Activated CD4-positive, alpha-beta T cell treated with anti-CD3 and anti-CD28 coated beads, Interleukin-2, Interleukin-6, amounts not matched to agents 100 ng/mL and 50 ng/mL, durations not matched to agents 16 hours and 8 hours (primary cell): ENCODE results near the gene SLC27A5.
A peak's percentile ranks its signal among the peaks of the same experiment; 100 is the strongest.
"Not testable (repeated sequence)": the region's sequence is repeated elsewhere in the genome, so short reads cannot be mapped to it uniquely, and the experiment has no call there.

Experiments
- DNase-seq: peaks from one replicate; pipeline ENCODE4 v3.0.0-alpha.2; 2020

The SLC27A5 gene

DNA sequence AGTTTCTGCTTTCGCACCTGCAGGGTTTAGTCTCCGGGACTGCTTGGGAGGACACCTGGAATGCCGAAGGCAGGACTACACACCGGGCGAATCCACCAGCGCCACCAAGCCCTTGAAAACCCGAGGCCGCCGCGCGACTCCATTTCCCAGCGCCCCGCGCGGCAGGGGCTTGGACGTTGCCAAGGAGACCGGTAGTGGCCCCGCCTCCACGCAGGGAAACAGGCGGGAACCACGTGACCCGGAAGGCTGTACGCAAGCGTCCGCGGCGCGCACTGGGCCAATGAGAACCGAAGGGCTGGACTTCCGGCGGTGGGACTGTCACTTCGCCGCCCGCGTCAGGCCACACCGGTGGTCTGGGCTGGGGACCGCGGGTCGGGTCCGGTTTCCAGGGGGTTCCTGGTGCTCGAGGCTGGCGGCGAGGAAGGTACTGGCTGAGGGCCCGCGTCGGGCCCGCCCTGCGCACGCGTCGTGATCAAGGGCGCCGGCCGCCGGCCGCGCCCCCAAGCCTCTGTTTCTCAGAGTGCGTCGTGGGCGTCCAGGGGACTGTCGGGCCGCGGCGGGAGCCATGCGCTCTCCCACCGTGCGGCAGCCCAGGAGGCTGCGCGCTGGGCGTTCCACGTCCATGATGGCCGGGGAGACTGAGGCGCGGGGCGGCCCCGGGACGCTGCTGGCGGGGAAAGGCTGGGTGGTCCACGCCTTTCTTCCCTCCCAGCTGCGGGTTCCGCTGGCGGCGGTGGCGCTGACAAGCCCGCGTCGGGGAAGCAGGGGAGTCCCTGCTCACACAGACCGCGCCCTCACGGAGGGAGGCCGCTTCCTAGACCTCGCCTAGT lies 44.8 kb downstream of the SLC27A5 start, which contains the start of gene ZNF324:
Gene ZNF324, plus strand, starts transcription at position 321 of the 830 bp plus-strand sequence. CDS start 2,106 bp downstream, outside the sequence.
- DNase-seq, result peak; percentile 99

DNA sequence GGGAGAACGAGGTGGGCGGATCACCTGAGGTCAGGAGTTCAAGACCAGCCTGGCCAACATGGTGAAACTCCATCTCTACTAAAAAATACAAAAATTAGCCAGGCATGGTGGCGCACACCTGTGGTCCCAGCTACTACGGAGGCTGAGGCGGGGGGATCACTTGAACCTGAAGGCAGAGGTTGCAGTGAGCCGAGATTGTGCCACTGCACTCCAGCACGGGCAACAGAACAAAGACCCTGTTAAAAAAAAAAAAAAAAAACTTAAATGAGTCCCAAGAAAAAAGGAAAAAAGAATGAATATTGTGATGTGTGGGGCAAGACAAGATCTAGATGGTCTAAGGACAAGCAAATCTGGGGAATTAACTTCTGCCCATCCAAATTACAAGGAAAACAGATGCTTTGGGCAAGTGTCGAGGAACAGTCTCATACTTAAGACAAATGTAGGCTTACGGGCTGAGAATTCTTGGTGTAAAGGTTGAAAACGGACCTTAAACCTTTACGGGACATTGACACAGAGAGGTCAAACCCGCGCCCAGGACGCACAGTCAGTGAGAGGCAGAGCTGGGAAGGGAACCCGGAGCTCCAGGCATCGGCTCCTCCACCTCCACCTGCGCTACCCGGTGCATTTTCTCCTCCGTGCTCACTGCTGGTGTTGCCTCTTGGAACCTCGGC lies 45.6 kb downstream of the SLC27A5 start:
- DNase-seq, result no peak

DNA sequence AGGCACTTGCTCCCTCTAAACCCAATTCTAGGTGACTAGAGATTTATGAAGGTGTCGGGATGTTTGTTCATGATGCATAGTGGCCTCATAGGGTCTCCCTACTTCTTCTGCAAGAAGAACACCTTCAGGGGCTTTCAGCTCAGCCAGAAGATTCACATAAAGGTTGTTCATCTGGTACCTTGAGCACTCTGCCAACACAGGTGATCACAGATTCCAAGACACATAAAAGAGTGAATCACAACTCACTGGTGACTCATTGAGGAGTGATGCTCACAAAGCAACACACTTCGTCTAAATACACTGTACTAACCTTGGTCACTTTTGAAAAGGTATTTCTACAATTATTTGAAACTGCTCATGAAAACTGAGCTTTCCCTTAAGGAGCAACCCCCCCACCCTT lies 51.8 kb downstream of the SLC27A5 start:
- no peak for DNase-seq

DNA sequence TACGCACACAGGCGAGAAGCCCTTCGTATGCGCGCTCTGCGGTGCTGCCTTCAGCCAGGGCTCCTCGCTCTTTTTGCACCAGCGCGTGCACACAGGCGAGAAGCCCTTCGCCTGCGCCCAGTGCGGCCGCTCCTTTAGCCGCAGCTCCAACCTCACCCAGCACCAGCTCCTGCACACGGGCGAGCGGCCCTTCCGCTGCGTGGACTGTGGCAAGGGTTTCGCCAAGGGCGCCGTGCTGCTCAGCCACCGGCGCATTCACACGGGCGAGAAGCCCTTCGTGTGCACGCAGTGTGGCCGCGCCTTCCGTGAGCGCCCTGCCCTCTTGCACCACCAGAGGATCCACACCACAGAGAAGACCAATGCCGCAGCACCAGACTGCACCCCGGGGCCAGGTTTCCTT lies 55.7 kb downstream of the SLC27A5 start:
- no peak for DNase-seq

DNA sequence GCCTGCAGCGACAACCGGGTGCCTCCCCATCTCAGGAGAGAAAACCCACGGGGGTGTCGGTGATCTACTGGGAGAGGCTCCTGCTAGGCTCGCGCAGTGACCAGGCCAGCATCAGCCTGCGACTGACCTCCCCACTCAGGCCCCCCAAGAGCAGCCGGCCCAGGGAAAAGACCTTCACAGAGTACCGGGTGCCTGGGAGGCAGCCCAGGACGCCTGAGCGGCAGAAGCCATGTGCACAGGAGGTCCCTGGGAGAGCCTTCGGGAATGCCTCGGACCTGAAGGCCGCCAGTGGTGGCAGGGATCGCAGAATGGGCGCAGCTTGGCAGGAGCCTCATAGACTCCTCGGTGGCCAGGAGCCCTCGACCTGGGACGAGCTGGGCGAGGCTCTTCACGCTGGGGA lies 56.5 kb downstream of the SLC27A5 start:
- no peak for DNase-seq

DNA sequence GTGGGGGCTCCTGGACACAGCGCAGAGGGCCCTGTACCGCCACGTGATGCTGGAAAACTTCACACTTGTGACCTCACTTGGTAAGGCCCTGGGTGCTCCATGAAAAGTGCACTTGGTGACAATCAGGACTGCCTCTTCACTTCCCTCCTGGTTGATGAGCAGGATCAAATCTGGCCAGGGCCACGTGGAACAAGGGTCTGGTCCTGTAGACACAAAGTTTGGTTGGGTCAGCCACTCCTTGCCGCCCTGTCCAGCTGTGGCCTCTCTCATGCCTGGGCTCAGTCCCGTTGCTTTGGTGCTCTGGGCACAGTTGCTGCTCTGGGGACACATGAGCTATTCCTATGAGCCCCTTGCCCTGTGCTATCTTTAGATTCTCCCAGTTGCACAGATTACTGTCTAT lies 58.0 kb downstream of the SLC27A5 start:
- DNase-seq, result no peak

DNA sequence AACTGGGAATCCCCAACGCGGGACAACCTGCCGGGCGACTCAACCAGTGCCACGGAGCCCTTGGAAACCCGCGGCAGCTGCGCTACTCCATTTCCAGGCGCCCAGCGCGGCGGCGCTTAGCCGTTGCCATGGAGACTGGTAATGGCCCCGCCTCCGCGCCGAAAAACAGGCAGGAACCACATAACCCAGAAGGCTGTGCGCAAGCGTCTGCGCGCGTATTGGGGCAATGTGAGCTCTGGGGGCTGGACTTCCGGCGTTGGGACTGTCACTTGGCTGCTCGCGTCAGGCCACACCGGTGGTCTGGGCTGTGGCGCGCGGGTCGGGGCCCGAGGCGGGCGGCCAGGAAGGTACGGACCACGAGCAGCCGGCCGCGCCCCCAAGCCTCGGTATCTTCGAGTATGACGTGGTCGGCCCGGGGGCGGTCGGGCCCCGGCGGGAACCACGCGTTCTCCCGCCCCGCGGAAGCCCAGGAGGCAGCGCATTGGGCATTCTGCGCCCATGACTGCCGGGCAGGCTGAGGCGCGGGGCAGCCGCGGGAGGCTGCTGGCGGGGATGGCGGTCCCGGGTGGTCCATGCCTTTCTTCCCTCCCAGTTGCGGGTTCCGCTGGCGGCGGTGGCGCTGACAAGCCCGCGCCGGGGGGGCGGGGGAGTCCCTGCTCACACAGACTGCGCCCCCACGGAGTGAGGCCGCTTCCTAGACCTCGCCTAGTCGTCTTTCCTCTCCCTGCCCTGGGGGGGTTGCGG lies 60.3 kb downstream of the SLC27A5 start, which contains the start of gene ZNF324B:
Gene ZNF324B, plus strand, starts transcription at position 265 of the 744 bp plus-strand sequence. CDS start 2,080 bp downstream, outside the sequence.
- peak; percentile 97 for DNase-seq

DNA sequence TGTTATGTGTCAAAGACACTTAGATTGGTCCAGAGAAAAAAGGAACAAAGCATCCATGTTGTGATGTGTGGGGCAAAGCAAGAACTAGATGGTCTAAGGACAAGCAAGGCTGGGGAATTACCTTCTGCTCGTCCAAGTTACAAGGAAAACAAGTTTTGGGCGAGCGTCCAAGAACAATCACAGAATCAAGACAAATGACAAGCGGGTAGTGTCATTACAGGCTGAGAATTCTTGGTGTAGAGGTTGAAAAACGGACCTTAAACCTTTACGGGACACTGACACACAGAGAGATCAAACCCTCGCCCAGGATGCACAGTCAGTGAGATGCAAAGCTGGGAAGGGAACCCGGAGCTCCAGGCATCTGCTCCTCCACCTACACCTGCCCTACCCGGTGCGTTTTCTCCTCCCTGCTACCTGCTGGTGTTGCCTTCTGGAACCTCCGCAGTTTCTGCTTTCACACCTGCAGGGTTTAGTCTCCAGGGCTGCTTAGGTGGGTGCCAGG lies 60.9 kb downstream of the SLC27A5 start:
- DNase-seq, result no peak

DNA sequence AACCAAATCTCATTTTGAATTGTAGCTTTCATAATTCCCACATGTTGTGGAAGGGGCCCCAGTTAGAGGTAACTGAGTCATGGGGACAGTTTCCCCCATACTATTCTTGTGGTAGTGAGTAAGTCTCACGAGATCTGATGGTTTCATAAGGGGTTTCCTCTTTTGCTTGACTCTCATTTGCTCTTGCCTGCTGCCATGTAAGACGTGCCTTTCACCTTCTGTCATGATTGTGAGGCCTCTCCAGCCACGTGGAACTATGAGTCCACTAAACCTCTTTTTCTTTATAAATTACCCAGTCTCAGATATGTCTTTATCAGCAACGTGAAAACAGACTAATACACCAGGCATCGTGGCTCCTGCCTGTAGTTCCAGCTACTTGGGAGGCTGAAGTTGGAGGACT lies 61.8 kb downstream of the SLC27A5 start:
- not testable (repeated sequence) for DNase-seq

DNA sequence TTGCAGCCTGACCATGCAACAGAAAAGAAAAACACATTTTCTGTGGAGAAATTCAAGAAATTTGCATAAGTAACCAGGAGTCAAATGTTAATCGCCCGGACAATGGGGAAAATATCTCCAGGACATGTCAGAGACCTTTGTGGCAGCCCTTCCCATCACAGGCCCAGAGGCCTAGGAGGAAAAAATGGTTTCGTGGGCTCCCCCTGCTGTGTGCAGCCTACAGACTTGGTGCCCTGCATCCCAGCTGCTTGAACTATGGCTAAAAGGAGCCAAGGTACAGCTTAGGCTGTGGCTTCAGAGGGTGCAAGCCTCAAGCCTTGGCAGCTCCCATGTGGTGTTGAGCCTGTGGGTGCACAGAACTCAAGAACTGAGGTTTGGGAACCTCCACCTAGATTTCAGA lies 62.9 kb downstream of the SLC27A5 start:
- DNase-seq, result not testable (repeated sequence)
